ENCODE data around the gene C6orf163.

- no peak for TF ChIP-seq POLR2AphosphoS5 (IDR thresholded peaks at IDR 0.05)
- no peak for TF ChIP-seq CTCF (IDR thresholded peaks at IDR 0.05)
Observed at GRCh38 chr6:87308970-87309369, 35.6 kb upstream of the C6orf163 start.
